HG03097 (cell line): ENCODE measurements around the gene FARP2.
A peak's percentile ranks its signal among the peaks of the same experiment; 100 is the strongest.
"Not testable (repeated sequence)": the region's sequence is repeated elsewhere in the genome, so short reads cannot be mapped to it uniquely, and the experiment has no call there.

Experiments used
- ATAC-seq: cut with Tn5 transposase; IDR thresholded peaks from one replicate; pipeline ENCODE4 v1.9.1; 2021; ENCODE audit not compliant: unreplicated experiment, low FRiP score

Gene FARP2, protein sequence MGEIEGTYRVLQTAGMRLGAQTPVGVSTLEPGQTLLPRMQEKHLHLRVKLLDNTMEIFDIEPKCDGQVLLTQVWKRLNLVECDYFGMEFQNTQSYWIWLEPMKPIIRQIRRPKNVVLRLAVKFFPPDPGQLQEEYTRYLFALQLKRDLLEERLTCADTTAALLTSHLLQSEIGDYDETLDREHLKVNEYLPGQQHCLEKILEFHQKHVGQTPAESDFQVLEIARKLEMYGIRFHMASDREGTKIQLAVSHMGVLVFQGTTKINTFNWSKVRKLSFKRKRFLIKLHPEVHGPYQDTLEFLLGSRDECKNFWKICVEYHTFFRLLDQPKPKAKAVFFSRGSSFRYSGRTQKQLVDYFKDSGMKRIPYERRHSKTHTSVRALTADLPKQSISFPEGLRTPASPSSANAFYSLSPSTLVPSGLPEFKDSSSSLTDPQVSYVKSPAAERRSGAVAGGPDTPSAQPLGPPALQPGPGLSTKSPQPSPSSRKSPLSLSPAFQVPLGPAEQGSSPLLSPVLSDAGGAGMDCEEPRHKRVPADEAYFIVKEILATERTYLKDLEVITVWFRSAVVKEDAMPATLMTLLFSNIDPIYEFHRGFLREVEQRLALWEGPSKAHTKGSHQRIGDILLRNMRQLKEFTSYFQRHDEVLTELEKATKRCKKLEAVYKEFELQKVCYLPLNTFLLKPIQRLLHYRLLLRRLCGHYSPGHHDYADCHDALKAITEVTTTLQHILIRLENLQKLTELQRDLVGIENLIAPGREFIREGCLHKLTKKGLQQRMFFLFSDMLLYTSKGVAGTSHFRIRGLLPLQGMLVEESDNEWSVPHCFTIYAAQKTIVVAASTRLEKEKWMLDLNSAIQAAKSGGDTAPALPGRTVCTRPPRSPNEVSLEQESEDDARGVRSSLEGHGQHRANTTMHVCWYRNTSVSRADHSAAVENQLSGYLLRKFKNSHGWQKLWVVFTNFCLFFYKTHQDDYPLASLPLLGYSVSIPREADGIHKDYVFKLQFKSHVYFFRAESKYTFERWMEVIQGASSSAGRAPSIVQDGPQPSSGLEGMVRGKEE

DNA sequence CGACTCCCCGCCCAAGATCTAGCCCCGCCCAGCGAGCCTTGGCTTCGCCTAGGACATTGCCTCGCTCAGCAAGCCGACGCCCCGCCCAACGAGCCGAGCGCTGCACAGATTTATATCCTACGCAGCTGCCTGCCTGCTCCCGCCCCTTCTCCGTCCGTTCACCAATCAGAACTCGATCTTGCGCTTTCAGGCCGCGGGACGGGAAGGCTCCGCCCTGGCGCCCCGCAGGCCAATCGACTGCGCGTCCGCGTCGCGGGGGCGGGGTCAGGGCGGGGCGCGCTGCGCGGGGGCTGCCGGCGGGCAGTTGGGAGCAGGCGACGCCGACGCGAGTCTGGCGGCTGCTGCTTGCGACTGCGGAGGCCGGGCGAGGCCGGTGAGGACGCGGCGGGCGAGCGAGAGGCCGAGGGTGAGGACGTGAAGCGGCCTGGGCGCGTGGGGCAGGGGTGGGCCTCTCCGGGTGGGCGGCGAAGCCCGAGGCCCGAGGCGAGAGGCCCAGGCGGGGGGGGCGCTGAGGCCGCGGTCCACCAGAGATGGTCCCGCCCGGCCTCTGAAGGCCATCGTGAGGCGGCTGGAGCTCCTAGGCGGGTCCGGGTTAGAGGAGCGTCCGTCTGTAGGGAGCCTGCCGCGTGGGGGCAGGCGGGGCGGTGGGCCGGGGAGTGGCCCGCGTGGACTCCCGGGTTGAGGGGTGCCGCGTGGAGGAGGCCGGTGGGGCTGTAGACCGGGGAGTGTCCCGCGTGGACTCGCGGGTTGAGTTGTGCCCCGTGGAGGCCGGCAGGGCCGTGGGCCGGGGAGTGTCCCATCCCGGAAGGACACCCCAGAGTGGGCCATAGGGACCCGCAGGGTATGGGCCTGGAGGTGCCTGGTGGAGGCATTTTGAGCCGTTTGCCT is at the start of gene FARP2:
TSS of gene FARP2 (plus strand) at position 303 of the 888 bp plus-strand sequence. CDS start 16,823 bp downstream, outside the sequence.
- ATAC-seq, result peak; percentile 72

DNA sequence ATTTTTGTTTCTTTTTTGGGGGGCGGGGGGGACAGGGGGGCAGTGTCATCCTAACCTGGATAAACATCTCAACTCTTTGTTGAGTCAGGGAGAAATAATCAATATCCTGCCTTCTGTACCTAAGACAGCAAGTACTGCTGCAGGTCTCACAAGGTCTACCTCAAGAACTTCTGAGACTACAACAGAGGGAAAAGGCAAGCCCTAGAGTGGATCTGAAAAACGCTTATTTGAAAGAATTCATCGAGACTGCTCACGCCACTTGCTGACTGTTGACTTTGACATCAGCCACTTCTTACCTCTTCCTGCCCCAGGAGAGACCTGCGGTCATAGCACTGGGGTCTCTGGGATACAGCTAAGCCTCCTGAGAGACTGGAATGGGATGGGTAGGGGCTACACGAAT is 49.0 kb upstream of the FARP2 start:
- no peak for ATAC-seq

DNA sequence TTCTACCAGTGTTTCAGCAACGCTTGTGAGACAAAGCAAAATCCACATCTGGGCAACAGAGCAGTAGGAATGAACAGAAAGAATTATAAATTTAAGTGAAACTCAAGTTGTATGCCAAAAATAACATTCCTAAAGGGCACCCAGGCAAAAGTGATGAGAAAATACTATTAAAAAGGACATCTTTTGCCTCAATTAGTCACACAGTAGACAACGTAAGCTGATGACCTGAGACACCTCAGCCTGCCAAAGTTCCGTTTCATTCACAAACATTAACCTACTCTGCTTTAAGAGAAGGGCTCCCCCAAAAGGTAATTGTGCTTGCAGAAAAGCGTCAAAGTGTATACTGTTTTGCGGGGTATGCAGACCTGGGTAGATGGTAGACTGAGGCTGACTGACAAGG is 47.8 kb upstream of the FARP2 start:
- ATAC-seq, result no peak

DNA sequence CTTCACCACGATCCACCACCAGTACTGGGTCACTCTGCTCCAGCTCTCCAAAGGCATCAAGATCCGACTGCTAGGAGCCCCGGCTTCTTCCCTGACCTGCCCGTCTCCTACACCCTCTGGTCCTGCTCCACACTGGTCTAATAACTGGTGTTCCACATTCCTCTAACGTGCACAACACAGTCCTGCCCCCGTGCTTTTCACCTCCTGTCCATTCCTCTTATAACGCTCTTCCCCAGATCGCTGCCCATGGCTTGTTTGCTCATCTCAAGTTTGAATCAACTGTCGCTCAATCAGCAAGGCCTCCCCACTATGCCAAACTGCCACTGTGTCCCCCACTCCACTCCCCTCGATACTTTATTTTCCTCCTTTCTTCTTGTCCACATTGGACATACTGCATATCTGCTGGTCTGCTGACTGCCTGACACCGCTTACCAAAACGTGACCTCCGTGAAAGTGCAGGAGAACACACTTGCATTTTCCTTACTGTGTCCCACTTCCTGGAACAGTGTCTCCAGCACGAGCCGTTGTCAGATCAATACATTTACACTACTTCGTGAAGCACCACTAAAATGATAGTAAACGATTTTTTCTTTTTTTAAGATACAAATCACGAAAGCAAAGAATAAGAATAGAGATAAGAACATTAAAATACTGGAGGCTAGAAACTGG is 47.1 kb upstream of the FARP2 start:
- no peak for ATAC-seq

DNA sequence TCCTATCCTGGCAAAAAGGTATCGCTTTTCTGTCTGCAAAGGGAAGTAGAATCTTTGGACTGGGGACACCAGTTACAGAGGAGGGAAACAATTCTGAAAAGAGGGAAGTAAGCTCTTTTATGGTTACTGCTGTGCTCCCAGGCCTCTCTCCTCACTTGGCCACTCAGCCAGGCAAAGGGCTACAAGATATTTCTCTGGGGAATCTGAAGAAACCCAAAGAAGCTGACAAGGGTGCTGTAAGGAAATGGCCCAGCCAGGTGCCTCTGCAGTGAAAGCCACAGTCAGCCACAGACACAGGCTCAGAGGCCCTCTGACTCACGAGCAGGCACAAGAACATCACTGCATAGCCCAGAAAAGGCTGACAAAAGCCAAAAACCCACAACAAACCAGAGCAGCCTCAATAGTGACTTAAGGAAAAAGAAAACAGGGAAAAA is 46.4 kb upstream of the FARP2 start:
- peak; percentile 36 for ATAC-seq

DNA sequence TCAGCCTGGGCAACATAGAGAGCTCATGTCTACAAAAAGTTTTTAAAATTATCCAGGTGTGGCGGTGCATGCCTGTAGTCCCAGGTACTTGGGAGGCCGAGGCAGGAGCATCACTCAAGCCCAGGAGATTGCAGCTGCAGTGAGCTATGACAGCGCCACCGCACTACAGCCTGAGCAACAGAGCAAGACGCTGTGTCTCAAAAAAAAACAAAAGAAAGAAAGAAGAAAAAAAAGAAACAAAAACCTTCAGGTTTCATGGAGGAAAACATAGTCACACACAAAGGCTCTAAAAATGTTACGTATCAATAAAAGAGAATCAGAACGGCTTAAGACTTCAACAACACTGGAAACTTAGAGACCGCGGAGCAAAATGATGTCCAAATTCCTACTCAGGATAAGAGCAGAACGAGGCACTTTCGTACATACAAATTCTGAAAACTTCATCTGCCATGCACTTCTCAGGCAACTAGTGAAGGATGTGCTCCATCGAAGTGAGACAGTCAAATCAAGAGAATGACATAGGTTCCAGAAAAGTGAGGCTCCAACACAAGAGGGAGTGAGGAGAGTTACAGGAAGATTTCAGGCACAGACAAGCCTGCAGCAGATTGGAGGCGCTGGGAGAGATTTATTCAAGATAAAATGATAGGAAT is 45.0 kb upstream of the FARP2 start:
- ATAC-seq, result no peak

DNA sequence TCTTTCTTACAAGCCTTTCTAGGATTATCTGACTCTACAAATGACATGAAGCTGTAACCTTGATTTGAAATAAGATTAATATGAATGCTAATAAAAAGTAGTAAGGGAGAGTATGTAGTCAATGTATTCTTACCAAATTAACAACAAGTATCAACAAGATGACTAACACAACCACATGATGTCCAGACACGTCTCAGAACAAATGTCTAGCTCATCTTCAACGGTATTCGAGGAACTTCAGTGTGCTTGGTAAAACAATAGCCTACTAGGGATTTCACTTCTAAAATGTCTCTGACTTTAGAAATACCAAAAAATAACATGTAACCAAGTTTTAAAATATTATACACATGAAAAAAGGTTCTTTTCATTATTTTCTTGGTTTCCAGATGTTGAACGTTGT is 44.0 kb upstream of the FARP2 start:
- no peak for ATAC-seq

DNA sequence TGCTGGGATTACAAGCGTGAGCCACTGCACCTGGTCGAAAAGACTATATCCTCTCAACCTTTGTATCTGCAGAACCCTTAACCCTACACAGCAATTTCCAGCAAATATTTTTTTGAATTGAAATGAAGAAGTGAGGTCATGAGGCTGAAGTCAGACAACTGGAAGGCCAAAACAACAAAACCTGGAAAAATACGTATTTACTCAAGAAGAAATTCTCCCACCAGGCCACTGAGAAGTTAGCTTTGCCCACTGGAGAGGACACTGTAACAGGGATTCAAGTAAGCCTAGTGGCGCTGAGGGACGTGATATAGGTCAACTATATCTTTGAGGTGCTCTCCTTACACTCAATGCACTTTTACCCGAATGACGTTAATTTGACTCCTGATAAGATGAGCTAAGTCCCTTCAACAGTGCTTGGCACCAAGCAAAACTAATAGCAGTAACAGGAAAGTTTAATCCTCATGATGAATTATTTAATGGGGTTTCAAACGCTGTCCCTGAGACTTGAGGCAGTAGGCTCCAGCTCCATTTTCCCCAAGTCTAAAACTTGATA is 42.5 kb upstream of the FARP2 start:
- no peak for ATAC-seq

DNA sequence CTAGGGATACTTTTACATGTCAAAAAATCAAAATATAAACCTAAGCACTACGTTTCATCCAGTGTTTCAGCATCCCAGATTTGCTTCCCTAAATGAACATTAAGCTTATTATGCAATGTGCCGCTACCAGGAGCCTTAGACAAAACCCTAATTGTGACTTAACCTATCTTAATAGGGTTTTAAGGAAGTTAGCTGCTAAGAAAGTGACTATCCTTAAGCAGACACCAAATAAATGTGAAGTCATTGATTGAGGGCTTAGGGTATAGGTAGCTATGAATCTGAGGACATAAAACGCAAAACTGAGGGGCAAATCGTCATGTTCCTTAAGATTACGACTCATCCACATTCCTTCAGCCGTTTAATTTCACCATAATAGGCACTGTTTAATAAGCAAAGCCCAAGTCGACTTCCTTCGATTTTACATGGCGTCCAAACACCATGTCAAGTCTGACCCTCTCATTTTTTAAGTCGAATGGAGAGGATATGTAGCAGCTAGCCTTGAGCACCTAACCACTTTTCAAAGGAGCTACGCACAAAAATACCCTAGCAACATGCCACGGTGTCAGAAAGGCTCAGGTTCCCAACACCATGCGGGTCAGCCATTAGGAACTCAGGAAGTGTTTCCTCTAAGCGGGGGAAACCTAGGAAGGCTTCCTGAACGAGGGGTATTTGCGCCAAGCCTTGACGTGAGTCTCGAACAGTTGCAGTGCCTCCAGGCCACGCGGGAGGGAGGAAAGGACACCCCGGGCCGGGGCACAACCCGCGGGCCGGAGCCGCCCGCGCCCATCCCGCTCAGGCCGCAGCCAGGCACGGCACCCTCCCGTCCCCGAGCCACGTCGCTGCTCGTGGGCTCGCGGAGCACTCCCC is 41.6 kb upstream of the FARP2 start:
- no peak for ATAC-seq

DNA sequence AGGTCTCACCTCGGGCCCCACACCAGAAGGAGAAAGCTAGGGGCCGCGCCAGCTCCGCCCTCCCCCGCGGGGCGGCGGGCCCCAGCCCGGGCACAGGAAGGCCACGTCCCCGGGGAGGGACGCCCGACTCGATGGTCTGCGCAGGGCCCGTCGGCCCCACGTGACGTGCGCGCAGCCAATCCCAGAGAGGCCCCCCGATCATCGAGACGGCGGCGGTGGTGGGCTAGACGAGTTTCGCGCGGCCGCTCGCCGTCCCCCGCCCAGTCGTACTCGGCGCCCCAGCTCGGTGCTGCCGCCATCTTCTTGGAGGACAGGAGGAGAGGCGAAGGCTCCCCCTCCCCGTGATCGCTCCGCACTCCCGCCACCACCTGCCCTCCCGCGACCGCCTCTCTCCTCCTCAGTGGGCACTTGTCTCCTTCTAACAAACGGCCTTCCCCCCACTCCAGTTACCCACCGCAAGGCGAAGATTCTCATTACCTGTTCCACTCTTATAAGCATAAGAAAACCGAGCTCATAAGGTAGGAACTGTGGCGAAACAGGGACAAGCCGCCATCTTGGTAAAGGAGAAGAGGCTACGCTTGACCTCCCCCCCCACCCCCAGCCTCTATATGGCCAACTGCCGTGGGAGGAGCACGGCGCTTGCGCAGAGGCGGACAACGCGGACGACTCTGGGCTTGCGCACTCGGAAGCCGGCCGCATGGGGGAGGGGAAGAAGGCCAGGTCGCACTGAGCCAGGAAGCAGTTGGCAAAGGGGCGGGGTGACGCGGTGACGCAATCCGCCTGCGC is 40.8 kb upstream of the FARP2 start, which contains the start of gene HDLBP:
TSS of gene HDLBP (minus strand) at position 580 of the 786 bp plus-strand sequence. CDS start 48,803 bp downstream, outside the sequence.
- ATAC-seq, result peak; percentile 70

DNA sequence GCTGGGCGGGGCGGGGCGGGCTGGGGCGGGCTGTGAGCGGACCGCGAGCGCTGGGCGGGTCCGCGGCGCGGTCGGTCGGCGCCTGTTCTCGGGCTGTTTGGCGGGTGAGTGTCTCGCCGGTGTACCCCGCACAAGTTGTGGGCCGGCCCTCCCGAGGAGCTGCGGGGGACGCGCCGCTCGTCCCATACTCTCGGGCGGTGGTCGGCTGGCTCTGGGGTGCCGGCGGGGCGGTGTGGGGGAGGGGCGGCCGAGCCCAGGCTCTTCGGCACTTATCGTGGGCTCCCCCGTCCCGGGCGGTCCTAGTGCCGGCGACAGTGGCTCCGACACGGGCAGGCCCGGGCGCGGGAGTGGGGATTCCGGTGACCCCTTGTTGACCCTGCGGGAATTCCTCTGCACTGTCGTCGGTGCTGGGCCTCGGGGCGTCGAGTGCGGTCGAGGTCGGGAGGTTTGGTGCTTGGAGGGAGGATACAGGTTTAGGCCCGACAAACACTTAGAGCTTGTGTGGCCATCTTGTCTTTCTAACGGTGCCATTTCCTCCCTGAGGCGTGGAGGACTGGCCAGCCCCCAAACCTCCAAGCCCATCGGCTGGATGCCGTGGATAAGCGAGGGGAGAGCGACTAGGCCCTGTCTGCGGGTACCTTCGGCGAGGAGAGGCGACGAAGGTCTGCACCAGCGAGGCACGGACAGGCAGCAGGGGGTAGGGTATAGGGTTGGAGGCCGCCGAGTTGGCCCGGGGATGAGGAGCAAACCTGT is 40.0 kb upstream of the FARP2 start, which contains the start of gene SEPTIN2:
TSS of gene SEPTIN2 (plus strand) at position 47 of the 753 bp plus-strand sequence. CDS start 8,308 bp downstream, outside the sequence.
- ATAC-seq, result peak; percentile 44

DNA sequence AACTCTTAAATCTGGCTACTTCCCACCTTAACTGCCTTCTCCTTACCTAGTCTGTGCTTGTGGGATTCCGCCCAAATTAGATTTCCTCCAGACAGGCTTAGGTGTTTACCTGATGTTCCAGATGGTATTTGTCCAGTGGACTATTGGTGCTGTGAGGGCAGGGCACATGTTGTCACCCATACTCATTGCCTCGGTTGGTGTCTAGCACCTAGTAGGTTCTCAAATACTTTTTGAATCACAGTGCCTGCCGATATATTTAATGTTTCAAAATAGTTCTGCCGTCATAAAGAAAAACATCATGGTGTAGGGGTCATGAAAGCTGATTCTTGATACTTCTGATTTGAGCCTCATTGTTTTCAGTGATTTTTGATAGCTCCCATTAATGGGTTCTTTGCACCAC is 39.3 kb upstream of the FARP2 start:
- no peak for ATAC-seq

DNA sequence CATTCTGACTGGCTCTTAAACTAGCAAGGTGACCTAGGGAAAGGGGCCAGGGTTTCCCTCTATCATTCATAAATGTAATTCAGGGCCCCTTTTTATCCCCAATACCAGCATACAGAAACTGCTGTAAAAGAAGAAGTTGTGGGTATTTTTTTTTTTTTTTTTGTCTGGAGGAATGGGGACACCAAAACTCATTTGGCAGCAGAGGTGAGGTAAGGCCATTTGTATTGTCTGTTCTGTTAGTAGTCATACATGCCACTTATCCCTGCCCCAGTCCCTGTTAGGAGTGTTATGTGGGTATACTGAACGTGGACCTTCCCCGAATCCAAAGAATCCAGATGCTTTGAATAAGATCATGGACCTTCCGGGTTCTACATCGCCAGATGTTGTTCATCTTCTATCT is 38.7 kb upstream of the FARP2 start:
- ATAC-seq, result no peak

DNA sequence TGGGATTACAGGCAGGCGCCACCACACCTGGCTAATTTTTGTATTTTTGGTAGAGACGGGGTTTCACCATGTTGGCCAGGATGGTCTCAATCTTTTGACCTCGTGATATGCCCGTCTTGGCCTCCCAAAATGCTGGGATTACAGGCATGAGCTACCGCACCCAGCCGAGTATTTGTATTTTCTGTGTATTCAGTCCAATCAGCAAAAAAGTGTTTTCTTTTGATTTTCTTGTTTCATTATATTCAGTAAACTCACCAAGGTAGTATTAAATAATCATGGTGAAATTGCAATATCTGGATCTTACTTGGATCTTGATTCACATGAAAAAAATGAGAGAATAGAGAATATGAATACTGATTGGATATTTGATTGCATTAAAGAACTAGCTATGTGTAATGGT is 37.3 kb upstream of the FARP2 start:
- ATAC-seq, result not testable (repeated sequence)

DNA sequence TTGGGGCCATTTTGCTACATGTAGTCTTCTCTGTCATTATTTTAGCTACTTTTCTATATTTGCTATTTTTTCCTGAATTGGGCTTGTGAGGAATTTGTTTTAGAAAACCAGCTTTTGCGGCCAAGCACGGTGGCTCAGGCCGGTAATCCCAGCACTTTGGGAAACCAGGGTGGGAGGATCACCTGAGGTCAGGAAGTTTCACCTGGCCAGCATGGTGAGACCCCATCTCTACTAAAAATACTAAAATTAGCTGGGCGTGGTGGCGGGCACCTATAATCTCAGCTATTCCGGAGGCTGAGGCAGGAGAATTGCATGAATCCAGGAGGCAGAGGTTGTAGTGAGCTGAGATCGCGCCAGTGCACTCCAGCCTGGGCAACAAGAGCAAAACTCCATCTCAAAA is 35.7 kb upstream of the FARP2 start:
- no peak for ATAC-seq

DNA sequence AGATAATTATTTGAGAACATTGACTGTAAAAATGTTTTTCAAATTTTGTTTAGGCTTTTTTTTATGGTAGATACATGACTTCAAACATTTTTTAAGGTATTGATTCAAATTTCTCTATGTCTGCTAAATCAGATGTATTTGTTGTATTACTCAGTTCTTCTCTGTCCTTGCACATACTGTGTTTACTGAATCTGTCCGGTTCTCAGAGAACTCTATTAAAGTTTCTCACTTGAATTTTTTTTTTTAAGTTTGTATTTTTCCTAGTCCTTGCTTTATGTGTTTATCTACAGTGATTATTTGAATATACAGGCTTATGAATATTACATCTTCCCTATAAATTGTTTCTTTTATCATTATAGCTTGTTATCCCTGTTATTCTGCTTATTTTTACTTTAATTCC is 35.1 kb upstream of the FARP2 start:
- no peak for ATAC-seq
